IPS-20b (cell line): Measurements from ENCODE around the gene METTL27.
"Not testable (repeated sequence)": the region's sequence is repeated elsewhere in the genome, so short reads cannot be mapped to it uniquely, and the experiment has no call there.

Source experiments
- H3K27ac ChIP-seq: one replicate; pipeline ENCODE4 v1.5.1; 2013; ENCODE audit warnings: low read length
- H3K27me3 ChIP-seq: 2 replicates; pipeline ENCODE4 v1.6.1; 2013; ENCODE audit warnings: mild to moderate bottlenecking, low read length, inconsistent platforms; ENCODE audit not compliant: insufficient read depth
- H3K36me3 ChIP-seq: 2 replicates; pipeline ENCODE4 v1.6.1; 2013; ENCODE audit warnings: low read depth, mild to moderate bottlenecking, inconsistent platforms, low read length, moderate library complexity; ENCODE audit not compliant: insufficient read depth
- H3K4me1 ChIP-seq: 2 replicates; pipeline ENCODE4 v1.6.1; 2013; ENCODE audit warnings: mild to moderate bottlenecking, control low read depth, inconsistent platforms, low read length, moderate library complexity; ENCODE audit not compliant: insufficient read depth
- H3K4me3 ChIP-seq: 2 replicates; pipeline ENCODE4 v1.5.1; 2013; ENCODE audit warnings: mild to moderate bottlenecking, low read length, inconsistent platforms
- H3K9ac ChIP-seq: 2 replicates; pipeline ENCODE4 v1.6.1; 2013; ENCODE audit warnings: low read depth, mild to moderate bottlenecking, inconsistent platforms, low read length, moderate library complexity
- H3K9me3 ChIP-seq: 2 replicates; pipeline ENCODE4 v1.6.1; 2013; ENCODE audit warnings: mild to moderate bottlenecking, low read depth, low read length, inconsistent platforms; ENCODE audit not compliant: insufficient read depth

METTL27 gene

DNA sequence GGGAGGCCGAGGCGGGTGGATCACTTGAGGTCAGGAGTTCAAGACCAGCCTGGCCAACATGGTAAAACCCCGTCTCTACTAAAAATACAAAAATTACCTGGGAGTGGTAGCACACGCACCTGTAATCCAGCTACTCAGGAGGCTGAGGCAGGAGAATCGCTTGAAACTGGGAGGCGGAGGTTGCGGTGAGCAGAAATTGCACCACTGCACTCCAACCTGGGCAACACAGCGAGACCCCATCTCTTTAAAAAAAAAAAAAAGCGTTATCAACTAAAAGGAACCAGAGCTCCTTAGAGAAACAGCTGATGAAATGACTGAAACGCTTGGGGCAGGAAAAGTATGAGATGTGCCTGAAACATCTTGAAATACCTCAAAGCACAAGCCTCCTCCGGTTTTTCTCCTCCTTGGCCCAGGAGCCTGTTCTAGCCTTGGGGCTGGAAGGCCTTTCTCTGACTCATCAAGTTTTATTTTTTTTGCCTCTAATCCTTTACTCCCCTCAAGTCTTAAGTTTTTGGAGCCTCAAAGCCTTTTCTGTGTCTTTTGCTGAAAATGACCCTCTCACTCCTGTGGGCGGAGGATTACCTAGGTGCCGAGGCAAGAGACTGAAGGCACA is 2.6 kb upstream of the METTL27 start:
- Histone ChIP-seq H3K4me3 (no peak overlapping the region), H3K9me3 (peaks cover 7% of the 10 kb centered on the region; the same call in 1 of the 2 replicates), H3K27me3 (no peaks in the 10 kb centered on the region), H3K4me1 (no peaks in the 10 kb centered on the region), H3K27ac (no peak overlapping the region), H3K9ac (no peak overlapping the region), H3K36me3 (no peaks in the 10 kb centered on the region)

GRCh38 chr7:73844131-73844547 is 1.8 kb upstream of the METTL27 start:
- no peak overlapping the region for H3K27ac ChIP-seq
- H3K4me1 ChIP-seq: no peaks in the 10 kb centered on the region
- H3K9me3 ChIP-seq: peaks cover 7% of the 10 kb centered on the region; the same call in 1 of the 2 replicates
- H3K9ac ChIP-seq: no peak overlapping the region
- H3K36me3 ChIP-seq: no peaks in the 10 kb centered on the region
- H3K4me3 ChIP-seq: no peak overlapping the region
- H3K27me3 ChIP-seq: no peaks in the 10 kb centered on the region

- Histone ChIP-seq H3K9ac (peak overlapping the region; percentile 79; the same call in 1 of the 2 replicates), H3K36me3 (no peaks in the 10 kb centered on the region), H3K27ac (peak overlapping the region; percentile 22), H3K9me3 (no peaks in the 10 kb centered on the region), H3K4me3 (peak overlapping the region; percentile 84), H3K4me1 (no peaks in the 10 kb centered on the region), H3K27me3 (no peaks in the 10 kb centered on the region)
These were observed 638 bp downstream of the METTL27 start for GRCh38 chr7:73841689-73842066.

DNA sequence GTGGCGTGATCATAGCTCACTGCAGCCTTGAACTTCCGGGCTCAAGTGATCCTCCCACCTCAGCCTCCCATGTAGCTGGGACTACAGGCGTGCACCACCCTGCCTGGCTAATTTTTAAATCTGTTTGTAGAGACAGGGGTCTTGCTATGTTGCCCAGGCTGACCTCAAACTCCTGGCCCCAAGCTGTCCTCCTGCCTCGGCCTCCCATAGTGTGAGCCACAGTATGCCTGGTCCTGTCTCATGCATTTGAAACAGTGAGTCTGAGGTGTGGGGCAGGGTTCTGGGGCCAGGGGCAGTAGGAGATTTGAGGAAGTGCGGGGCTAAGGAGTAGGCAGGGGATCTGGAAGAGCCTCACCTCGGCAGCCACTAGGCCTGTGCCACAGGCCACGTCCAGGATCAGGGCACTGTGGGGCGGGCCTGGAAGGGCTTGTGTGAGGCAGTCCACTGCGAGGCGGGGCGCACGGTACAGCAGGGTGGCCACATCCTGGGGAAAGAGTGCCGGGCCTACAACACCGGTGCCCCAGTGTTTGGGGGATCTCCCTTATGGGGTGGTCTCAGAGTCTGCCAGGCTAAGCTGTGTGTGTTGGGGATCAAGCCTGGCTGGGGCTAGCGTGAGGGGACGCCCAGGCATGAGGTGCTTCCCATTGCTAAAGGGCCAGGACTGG is 1.5 kb downstream of the METTL27 start:
- Histone ChIP-seq H3K27ac (no peak overlapping the region), H3K4me3 (no peak overlapping the region), H3K9ac (no peak overlapping the region)

DNA sequence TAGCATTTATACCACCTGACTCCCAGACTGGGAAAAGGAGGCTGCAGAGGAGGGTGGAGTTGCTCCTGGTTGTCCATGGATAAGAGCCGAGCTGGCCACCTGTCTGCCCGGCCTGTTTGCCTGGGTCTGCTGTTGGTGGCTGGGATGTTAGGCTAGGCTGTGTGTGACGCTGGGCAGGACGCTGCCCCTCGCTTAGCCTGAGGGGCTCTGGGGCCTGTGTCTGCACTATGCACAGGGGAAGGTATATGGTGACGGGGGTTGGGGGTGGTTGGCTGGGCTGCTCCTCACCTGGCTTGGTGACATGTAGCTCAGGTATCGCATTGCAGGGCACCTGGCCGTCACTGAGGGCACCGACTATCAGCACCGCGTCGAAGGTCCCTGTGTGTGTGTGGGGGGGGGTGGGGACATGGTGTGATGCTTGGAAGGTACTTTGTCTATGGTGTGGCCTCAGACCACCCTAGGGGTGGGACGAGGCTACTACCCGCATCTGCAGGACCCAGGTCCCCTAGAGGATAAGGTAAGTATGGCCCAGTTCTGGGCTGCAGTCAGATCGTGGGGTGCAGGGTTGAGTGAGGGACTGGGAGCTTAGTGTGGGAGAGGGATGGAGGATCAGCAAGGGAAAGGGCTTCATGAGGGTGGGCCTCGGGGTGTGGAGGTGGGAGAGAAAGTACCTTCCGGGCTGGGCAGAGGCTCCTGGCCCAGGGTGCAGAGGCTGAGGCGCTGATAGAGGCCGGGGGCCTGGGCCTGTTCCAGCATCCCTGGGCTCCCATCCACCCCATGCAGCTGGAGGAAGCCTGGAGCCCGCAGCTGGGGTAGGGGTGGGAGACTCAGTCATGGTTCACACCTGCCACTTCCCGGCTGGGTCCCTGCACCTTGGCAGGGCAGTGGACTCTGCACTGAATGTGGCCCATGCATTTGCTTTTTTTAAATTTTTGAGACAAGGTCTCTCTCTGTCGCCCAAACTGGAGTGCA is 2.3 kb downstream of the METTL27 start:
- no peak overlapping the region for H3K9ac ChIP-seq
- no peaks in the 10 kb centered on the region for H3K36me3 ChIP-seq
- H3K4me1 ChIP-seq: no peaks in the 10 kb centered on the region
- H3K9me3 ChIP-seq: no peaks in the 10 kb centered on the region
- H3K27ac ChIP-seq: no peak overlapping the region
- H3K27me3 ChIP-seq: no peaks in the 10 kb centered on the region
- no peak overlapping the region for H3K4me3 ChIP-seq

More for the DNA sequence above, 1.5 kb downstream of the METTL27 start:
- Histone ChIP-seq H3K4me1 (no peaks in the 10 kb centered on the region), H3K27me3 (no peaks in the 10 kb centered on the region), H3K9me3 (no peaks in the 10 kb centered on the region), H3K36me3 (no peaks in the 10 kb centered on the region)

- no peaks in the 10 kb centered on the region for H3K27me3 ChIP-seq
- no peak overlapping the region for H3K27ac ChIP-seq
- no peak overlapping the region for H3K4me3 ChIP-seq
- no peaks in the 10 kb centered on the region for H3K9me3 ChIP-seq
- H3K36me3 ChIP-seq: no peaks in the 10 kb centered on the region
- H3K9ac ChIP-seq: no peak overlapping the region
- no peaks in the 10 kb centered on the region for H3K4me1 ChIP-seq
These were observed 3.0 kb downstream of the METTL27 start for GRCh38 chr7:73839290-73839689.

DNA sequence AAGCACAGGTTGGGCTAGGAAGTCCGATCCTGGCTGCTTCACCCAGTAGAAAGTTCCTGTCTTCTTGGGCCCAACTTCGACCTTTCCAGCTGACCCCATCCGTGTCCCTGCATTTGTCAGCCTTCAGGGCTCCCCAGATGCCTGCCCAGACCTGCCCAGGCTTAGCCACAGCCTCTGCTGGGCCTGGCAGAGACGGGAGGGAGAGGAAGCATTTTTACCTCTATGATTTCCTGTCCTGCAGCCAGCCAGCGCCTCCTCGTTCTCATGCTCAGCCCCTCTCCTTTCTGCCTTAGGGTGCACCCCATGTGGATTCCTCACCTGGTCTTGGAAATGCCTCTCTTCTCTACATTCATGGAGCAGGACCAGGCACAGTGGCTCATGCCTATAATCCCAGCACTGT is 3.7 kb downstream of the METTL27 start:
- no peaks in the 10 kb centered on the region for H3K27me3 ChIP-seq

GRCh38 chr7:73837167-73837566 is 5.1 kb downstream of the METTL27 start:
- H3K9ac ChIP-seq, H3K27me3 ChIP-seq, H3K4me3 ChIP-seq, H3K27ac ChIP-seq, H3K9me3 ChIP-seq, H3K36me3 ChIP-seq: not testable (repeated sequence)
- peaks cover 11% of the 10 kb centered on the region; the same call in 1 of the 2 replicates for H3K4me1 ChIP-seq

More for the DNA sequence above, 3.7 kb downstream of the METTL27 start:
- Histone ChIP-seq H3K4me1 (peaks cover 2% of the 10 kb centered on the region; the same call in 1 of the 2 replicates), H3K36me3 (no peaks in the 10 kb centered on the region), H3K9me3 (no peaks in the 10 kb centered on the region), H3K4me3 (no peak overlapping the region), H3K9ac (no peak overlapping the region), H3K27ac (no peak overlapping the region)

DNA sequence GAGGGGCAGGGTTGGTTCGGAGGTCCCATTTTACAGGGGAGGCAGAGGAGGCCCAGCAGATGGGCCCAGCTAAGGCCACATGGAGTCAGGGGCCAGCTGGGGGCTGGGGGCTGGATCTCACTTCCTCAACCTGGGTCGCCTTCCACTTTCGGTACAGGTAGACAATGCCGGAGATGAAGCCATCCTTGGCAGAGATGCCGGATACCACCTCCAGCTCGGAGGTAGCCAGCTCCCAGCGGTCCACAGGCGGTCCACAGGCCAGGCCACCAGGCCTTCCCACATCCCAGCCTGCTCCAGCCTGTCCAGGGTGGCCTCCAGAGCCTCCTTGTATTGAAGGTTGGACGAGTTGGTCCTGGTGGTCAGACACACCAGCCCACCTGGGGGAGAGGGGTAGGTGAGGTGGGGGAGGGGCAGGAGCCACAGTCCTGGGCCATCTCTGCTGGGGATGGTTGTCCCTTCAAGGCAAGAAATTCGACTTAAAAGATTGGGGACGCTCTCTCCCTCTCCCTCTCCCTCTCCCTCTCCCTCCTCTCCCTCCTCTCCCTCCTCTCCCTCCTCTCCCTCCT is 7.6 kb downstream of the METTL27 start:
- H3K4me1 ChIP-seq: peaks cover 31% of the 10 kb centered on the region
- H3K27me3 ChIP-seq: no peaks in the 10 kb centered on the region
- no peak overlapping the region for H3K27ac ChIP-seq
- H3K9ac ChIP-seq: no peak overlapping the region
- H3K4me3 ChIP-seq: no peak overlapping the region
- H3K9me3 ChIP-seq: no peaks in the 10 kb centered on the region
- no peaks in the 10 kb centered on the region for H3K36me3 ChIP-seq

DNA sequence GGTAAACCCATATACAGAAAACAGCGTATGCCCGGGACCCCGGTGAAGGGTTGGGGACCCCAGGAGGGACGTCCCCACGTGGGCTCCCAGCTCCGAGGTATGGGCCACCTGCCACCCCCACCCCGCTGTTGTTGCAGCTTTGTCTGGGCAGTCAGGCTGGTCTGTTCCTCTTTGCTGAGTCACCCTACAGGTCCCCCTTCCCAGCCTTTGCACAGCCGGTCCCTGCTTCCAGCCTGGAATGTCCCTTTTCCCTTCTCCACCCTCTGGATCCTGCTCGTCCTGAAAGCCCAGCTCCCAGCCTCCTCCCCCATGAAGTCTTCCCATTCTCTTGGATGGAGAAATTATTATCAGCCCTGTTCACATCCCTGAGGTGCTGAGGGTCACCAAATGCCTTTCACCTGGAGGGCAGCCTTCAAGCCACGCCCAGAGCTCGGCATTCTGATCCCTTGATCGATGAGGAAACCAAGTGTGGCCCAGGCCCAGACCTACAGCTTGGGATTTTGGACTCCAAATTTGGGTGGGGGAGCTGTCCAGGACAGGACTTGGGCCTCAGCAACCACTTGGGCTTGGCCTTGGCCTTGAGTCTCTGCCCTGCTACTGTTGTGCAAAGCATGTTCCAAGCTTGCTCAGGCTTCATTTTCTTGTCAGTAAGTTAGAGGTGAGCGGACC is 8.9 kb downstream of the METTL27 start:
- Histone ChIP-seq H3K9me3 (no peaks in the 10 kb centered on the region), H3K9ac (peak overlapping the region; percentile 77; the same call in 1 of the 2 replicates), H3K4me1 (peaks cover 38% of the 10 kb centered on the region), H3K4me3 (no peak overlapping the region), H3K36me3 (no peaks in the 10 kb centered on the region), H3K27me3 (no peaks in the 10 kb centered on the region; the same call in 1 of the 2 replicates), H3K27ac (peak overlapping the region; percentile 36)

- Histone ChIP-seq H3K4me3 (peak overlapping the region; percentile 11; the same call in 1 of the 2 replicates), H3K4me1 (peaks cover 42% of the 10 kb centered on the region), H3K9ac (peak overlapping the region; percentile 77; the same call in 1 of the 2 replicates), H3K27me3 (no peaks in the 10 kb centered on the region; the same call in 1 of the 2 replicates), H3K27ac (peak overlapping the region; percentile 36), H3K9me3 (no peaks in the 10 kb centered on the region), H3K36me3 (no peaks in the 10 kb centered on the region)
These were observed 9.5 kb downstream of the METTL27 start for GRCh38 chr7:73832806-73833205.
